IMR-90 (cell line): ENCODE results near the gene MACO1. TPM values are rescaled to one million over a fixed set of nuclear protein-coding genes. Genes with fewer than 3 reads are reported as not detected.

Experiments
- ATAC-seq: fragments of 200-7000 bp; cut with Tn5 transposase; 2 replicates; pipeline ENCODE4 v1.9.1; 2020; ENCODE audit warnings: low read depth, mild to moderate bottlenecking, moderate library complexity
- BruUV-seq: library from RNA; stranded (reverse); fragments of 400-500 nt; replicated peaks from 2 replicates; lab custom pipeline; 2021; lab: Mats Ljungman, UMichigan
- CTCF ChIA-PET: fragments of 300-600 bp; formaldehyde crosslinking; extraction: SDS; loops from one replicate; lab custom pipeline; 2021; ENCODE audit warnings: antibody characterized with exemption; lab: Yijun Ruan, JAX
- POLR2A ChIA-PET: fragments of 300-600 bp; sonication (Branson Sonifier 250); formaldehyde crosslinking; loops from one replicate; lab custom pipeline; 2022; ENCODE audit warnings: antibody characterized with exemption; ENCODE audit not compliant: unreplicated experiment; lab: Charles Lee
- DNase-seq: peaks from one replicate; pipeline ENCODE4 v3.0.0; 2013
- H2AFZ ChIP-seq: replicated peaks from 2 replicates; pipeline ENCODE3; 2013; ENCODE audit warnings: low read length, mild to moderate bottlenecking; ENCODE audit not compliant: poor library complexity
- H2AK5ac ChIP-seq: 2 replicates; pipeline ENCODE4 v1.6.1; 2013; ENCODE audit warnings: low read depth, low read length, inconsistent platforms
- H2AK9ac ChIP-seq: replicated peaks from 2 replicates; pipeline ENCODE3; 2013; ENCODE audit warnings: mild to moderate bottlenecking, low read depth, low read length, moderate library complexity; ENCODE audit not compliant: poor library complexity
- H2BK120ac ChIP-seq: 2 replicates; pipeline ENCODE4 v1.6.1; 2013; ENCODE audit warnings: low read depth, low read length, inconsistent platforms
- H2BK15ac ChIP-seq: 3 replicates; pipeline ENCODE4 v1.6.1; 2013; ENCODE audit warnings: low read depth, low read length, inconsistent platforms
- H2BK20ac ChIP-seq: 2 replicates; pipeline ENCODE4 v1.6.1; 2013; ENCODE audit warnings: low read depth, mild to moderate bottlenecking, inconsistent platforms, low read length, moderate library complexity
- H2BK5ac ChIP-seq: 2 replicates; pipeline ENCODE4 v1.6.1; 2013; ENCODE audit warnings: mild to moderate bottlenecking, low read depth, low read length, inconsistent platforms; ENCODE audit not compliant: poor library complexity, severe bottlenecking
- H3K14ac ChIP-seq: replicated peaks from 2 replicates; pipeline ENCODE4 v1.6.1; 2013; ENCODE audit warnings: low read depth, low read length, inconsistent platforms
- H3K18ac ChIP-seq: 2 replicates; pipeline ENCODE4 v1.6.1; 2013; ENCODE audit warnings: low read depth, low read length, control low read depth
- H3K23ac ChIP-seq: 2 replicates; pipeline ENCODE4 v1.6.1; 2013; ENCODE audit warnings: low read depth, low read length, inconsistent platforms
- H3K27ac ChIP-seq: 2 replicates; pipeline ENCODE4 v1.5.1; 2013; ENCODE audit warnings: mild to moderate bottlenecking, control low read depth, low read length; ENCODE audit not compliant: insufficient read depth
- H3K27me3 ChIP-seq: 2 replicates; pipeline ENCODE4 v1.6.1; 2013; ENCODE audit warnings: low read length; ENCODE audit not compliant: control insufficient read depth, insufficient read depth
- H3K36me3 ChIP-seq: 2 replicates; pipeline ENCODE4 v1.6.1; 2013; ENCODE audit warnings: low read length, mixed read lengths; ENCODE audit not compliant: control insufficient read depth, insufficient read depth
- H3K4ac ChIP-seq: 2 replicates; pipeline ENCODE4 v1.6.1; 2013; ENCODE audit warnings: low read depth, low read length, inconsistent platforms
- H3K4me1 ChIP-seq: 2 replicates; pipeline ENCODE4 v1.6.1; 2013; ENCODE audit warnings: low read length, mixed read lengths; ENCODE audit not compliant: control insufficient read depth, insufficient read depth
- H3K4me2 ChIP-seq: 2 replicates; pipeline ENCODE4 v1.6.1; 2013; ENCODE audit warnings: low read depth, mild to moderate bottlenecking, control low read depth, low read length, moderate library complexity
- H3K4me3 ChIP-seq: 2 replicates; pipeline ENCODE4 v1.5.1; 2013; ENCODE audit warnings: low read depth, mild to moderate bottlenecking, control low read depth, low read length, moderate library complexity; ENCODE audit not compliant: insufficient read depth
- H3K56ac ChIP-seq: 2 replicates; pipeline ENCODE4 v1.6.1; 2013; ENCODE audit warnings: low read length, inconsistent platforms; ENCODE audit not compliant: insufficient read depth; ENCODE audit errors: extremely low read depth
- H3K79me1 ChIP-seq, 2 experiments: 2 replicates each; pipeline ENCODE4 v1.6.1; 2013; ENCODE audit warnings: low read length in 2 of 2, inconsistent platforms in 1 of 2, low read depth in 1 of 2
- H3K9ac ChIP-seq: 2 replicates; pipeline ENCODE4 v1.6.1; 2013; ENCODE audit warnings: low read depth, low read length, control low read depth
- H3K9me1 ChIP-seq: 2 replicates; pipeline ENCODE4 v1.6.1; 2013; ENCODE audit warnings: low read length, inconsistent platforms; ENCODE audit not compliant: insufficient read depth
- H3K9me3 ChIP-seq: 2 replicates; pipeline ENCODE4 v1.6.1; 2013; ENCODE audit warnings: low read length; ENCODE audit not compliant: control insufficient read depth, insufficient read depth
- H4K20me1 ChIP-seq: 2 replicates; pipeline ENCODE4 v1.6.1; 2013; ENCODE audit warnings: low read length, inconsistent platforms; ENCODE audit not compliant: insufficient read depth
- H4K5ac ChIP-seq: 2 replicates; pipeline ENCODE4 v1.6.1; 2013; ENCODE audit warnings: mild to moderate bottlenecking, low read depth, low read length, control low read depth
- H4K8ac ChIP-seq, 2 experiments: 2 replicates each; pipeline ENCODE4 v1.6.1; 2013; ENCODE audit warnings: low read depth in 2 of 2, low read length in 2 of 2, control low read depth in 1 of 2, inconsistent platforms in 1 of 2
- H4K91ac ChIP-seq: 2 replicates; pipeline ENCODE4 v1.6.1; 2013; ENCODE audit warnings: low read depth, low read length, inconsistent platforms; ENCODE audit not compliant: insufficient read depth
- CHD1 ChIP-seq: IDR thresholded peaks from 2 replicates; pipeline ENCODE4 v1.6.1; 2012; ENCODE audit warnings: low read depth, low read length, improper control_type of control experiment
- FOS ChIP-seq: fragments of 150-350 bp; IDR thresholded peaks from 2 replicates; pipeline ENCODE4 v1.6.1; 2016; ENCODE audit warnings: low read depth, low read length
- NFE2L2 ChIP-seq: fragments of 150-350 bp; IDR thresholded peaks from 2 replicates; pipeline ENCODE4 v1.6.1; 2016; ENCODE audit warnings: low read depth, mild to moderate bottlenecking, low read length
- RCOR1 ChIP-seq: IDR thresholded peaks from 2 replicates; pipeline ENCODE4 v1.6.1; 2012; ENCODE audit warnings: mild to moderate bottlenecking, low read length, improper control_type of control experiment; ENCODE audit not compliant: insufficient replicate concordance
- WGBS, 2 experiments: methylation state at CpG; one replicate each; pipeline versions ENCODE4 v1.1.5 to v1.1.7; 2013; ENCODE audit warnings: missing lambda C conversion rate in 2 of 2; ENCODE audit not compliant: insufficient read length in 1 of 2; ENCODE audit errors: extremely low coverage in 2 of 2; 5-methylcytosine and 5-hydroxymethylcytosine counted together
- dilution Hi-C: fragments of 300-500 bp; cut with HindIII; formaldehyde crosslinking; loops from one replicate; pipeline ENCODE4 v1.14.3; 2018; ENCODE audit warnings: low sequenced_read_pairs; ENCODE audit not compliant: unreplicated experiment
- in situ Hi-C: fragments of 300-500 bp; cut with MboI; formaldehyde crosslinking; loops from 3 replicates; pipeline ENCODE4 v1.14.3; 2019; ENCODE audit warnings: low sequenced_read_pairs, inconsistent platforms, mixed read lengths
- intact Hi-C: fragments of 100-400 bp; cut with micrococcal nuclease; formaldehyde crosslinking; loops from 2 replicates; pipeline ENCODE4 v1.10.0; 2022
- polyA plus RNA-seq, 3 experiments: library from polyadenylated mRNA; depleted of rRNA; stranded (reverse); fragments of >200 nt; gene quantifications; 2 replicates each; pipeline ENCODE4 v1.2.3, GENCODE V29; 2012; ENCODE audit warnings: low replicate concordance in 1 of 3
- total RNA-seq: library from RNA; depleted of rRNA; stranded (reverse); fragments of >200 nt; gene quantifications from 2 replicates; pipeline ENCODE4 v1.2.3, GENCODE V29; 2012

Gene MACO1
- total and polyA plus RNA-seq, 2 of the 4 experiments (the other 2 are of a cell fraction): 6.8 to 12.7 TPM

GRCh38 chr1:25484096-25484495 lies 53.4 kb downstream of the MACO1 start:
- Histone ChIP-seq H3K4me2 (no peak overlapping the region), H4K20me1 (no peaks in the 10 kb centered on the region), H3K4ac (no peak overlapping the region), H3K9me1 (peaks cover 4% of the 10 kb centered on the region; the same call in 1 of the 2 replicates), H3K36me3 (peaks cover 11% of the 10 kb centered on the region), H3K18ac (no peak overlapping the region), H3K27ac (no peak overlapping the region), H3K27me3 (no peaks in the 10 kb centered on the region), H2AK9ac (no peak overlapping the region), H3K9me3 (no peaks in the 10 kb centered on the region), H4K91ac (no peak overlapping the region), H3K14ac (no peak overlapping the region), H3K9ac (no peak overlapping the region), H4K5ac (no peak overlapping the region), H3K56ac (no peak overlapping the region), H3K79me1 (peaks cover 29 to 35% of the 10 kb centered on the region in 2 experiments), H2AFZ (no peak overlapping the region), H2BK15ac (no peak overlapping the region), H3K4me3 (no peak overlapping the region), H2BK120ac (no peak overlapping the region), H3K4me1 (no peaks in the 10 kb centered on the region), H2BK20ac (no peak overlapping the region), H4K8ac (no peak overlapping the region), H2AK5ac (no peak overlapping the region), H2BK5ac (no peak overlapping the region), H3K23ac (no peak overlapping the region)
- no peak for ATAC-seq
- intact Hi-C loops: loop anchor here (10.0 kb wide), 1 partner anchor 49 kb away; the partner anchor contains the start of gene MACO1
- ChIA-PET CTCF (no interaction called here), POLR2A (no interaction called here)
- no CpG with 5 or more reads among the region's 10 CpGs for WGBS, 2 experiments
- no peak for DNase-seq
- in situ Hi-C loops: no loop called here
- no TSS peak for BruUV-seq
- dilution Hi-C loops: no loop called here
- TF ChIP-seq CHD1: no peak
- no peak for TF ChIP-seq NFE2L2
- TF ChIP-seq FOS: no peak
- no peak for TF ChIP-seq RCOR1
